PC-9 (cell line): ENCODE results near the gene NECTIN1.
A peak's percentile ranks its signal among the peaks of the same experiment; 100 is the strongest.

Experiments
- CTCF ChIP-seq: fragments of 200-600 bp; sonication (generic); conservative IDR thresholded peaks from 2 replicates; pipeline ENCODE4 v1.6.1; 2017; ENCODE audit warnings: mixed run types, antibody characterized with exemption, mild to moderate bottlenecking, moderate library complexity
- EZH2 ChIP-seq: fragments of 200-600 bp; sonication (generic); IDR thresholded peaks from 2 replicates; pipeline ENCODE4 v1.8.0; 2017; ENCODE audit warnings: antibody characterized with exemption, low read depth

- TF ChIP-seq CTCF (peak; percentile 73), EZH2 (no peak)
Measured at GRCh38 chr11:119624102-119624615, 104.8 kb downstream of the NECTIN1 start.
